Gastrocnemius medialis (tissue), 4 donors: ENCODE results near the gene VAV2. TPM values are rescaled to one million over a fixed set of nuclear protein-coding genes. Genes with fewer than 3 reads are reported as not detected.
A peak's percentile ranks its signal among the peaks of the same experiment; 100 is the strongest.

Experiments used
- ATAC-seq, 2 donors: fragments of 150-250 bp; one replicate each; pipeline ENCODE4 v1.9.1; 2016
- DNase-seq, 2 donors: peaks; one replicate each; pipeline ENCODE4 v3.0.0-alpha.2; 2019
- H3K27ac ChIP-seq, 4 donors: fragments of 200-600 bp; sonication (generic); 1 replicate in 1 of 4; 2 replicates in 3 of 4; pipeline ENCODE4 v1.5.1; 2016 to 2018; ENCODE audit warnings: mild to moderate bottlenecking in 2 of 4, moderate library complexity in 1 of 4
- H3K27me3 ChIP-seq, 3 donors: fragments of 200-600 bp; sonication (generic) in 2 of 3; 1 replicate in 1 of 3; 2 replicates in 2 of 3; pipeline versions ENCODE4 v1.5.1 to v1.6.0; 2016 to 2019; ENCODE audit warnings: mild to moderate bottlenecking in 1 of 3, moderate library complexity in 1 of 3
- H3K36me3 ChIP-seq, 2 donors: fragments of 200-600 bp; sonication (generic) in 1 of 2; one replicate each; pipeline ENCODE4 v1.5.1; 2017 to 2018
- H3K4me1 ChIP-seq, 2 donors: fragments of 200-600 bp; sonication (generic) in 1 of 2; one replicate each; pipeline ENCODE4 v1.5.1; 2016 to 2017; ENCODE audit warnings: mild to moderate bottlenecking in 2 of 2
- H3K4me3 ChIP-seq, 4 donors: fragments of 200-600 bp; sonication (generic) in 3 of 4; 1 replicate in 1 of 4; 2 replicates in 3 of 4; pipeline ENCODE4 v1.5.1; 2016 to 2019; ENCODE audit warnings: mild to moderate bottlenecking in 2 of 4
- H3K9me3 ChIP-seq, 3 donors: fragments of 200-600 bp; sonication (generic) in 2 of 3; 1 replicate in 1 of 3; 2 replicates in 2 of 3; pipeline ENCODE4 v1.5.1; 2016 to 2019
- CTCF ChIP-seq, 5 experiments: fragments of 450-650 bp in 3 of 5; fragments of 200-600 bp in 2 of 5; sonication (generic) in 2 of 5; IDR thresholded peaks in 4 of 5; conservative IDR thresholded peaks in 1 of 5; 1 replicate in 4 of 5; 2 replicates in 1 of 5; pipeline ENCODE4 v1.5.1; 2016 to 2019; ENCODE audit warnings: antibody characterized with exemption in 5 of 5, mild to moderate bottlenecking in 3 of 5, moderate library complexity in 3 of 5
- POLR2A ChIP-seq, 2 donors: fragments of 450-650 bp; IDR thresholded peaks; one replicate each; pipeline ENCODE4 v1.6.1; 2017; ENCODE audit warnings: antibody characterized with exemption in 2 of 2, mild to moderate bottlenecking in 2 of 2, moderate library complexity in 2 of 2
- in situ Hi-C, 4 donors: fragments of 200-750 bp; cut with MboI; loops; one replicate each; pipeline versions ENCODE4 v1.15.0 to v1.8.0; 2017; ENCODE audit warnings: low sequenced_read_pairs in 4 of 4
- intact Hi-C: fragments of 100-400 bp; cut with DNase I; formaldehyde crosslinking; loops from one replicate; pipeline ENCODE4 v1.15.1; 2023; ENCODE audit warnings: low total_unique reads
- total RNA-seq, 4 donors: library from RNA; depleted of rRNA; stranded (reverse); fragments of >200 nt; gene quantifications; one replicate each; pipeline versions ENCODE4 v1.1.0 to v1.2.3, GENCODE V29; 2016

The VAV2 gene
- total RNA-seq, 4 donors from 2014 or later, result 0.51 to 1.2 (median 0.97) TPM

DNA sequence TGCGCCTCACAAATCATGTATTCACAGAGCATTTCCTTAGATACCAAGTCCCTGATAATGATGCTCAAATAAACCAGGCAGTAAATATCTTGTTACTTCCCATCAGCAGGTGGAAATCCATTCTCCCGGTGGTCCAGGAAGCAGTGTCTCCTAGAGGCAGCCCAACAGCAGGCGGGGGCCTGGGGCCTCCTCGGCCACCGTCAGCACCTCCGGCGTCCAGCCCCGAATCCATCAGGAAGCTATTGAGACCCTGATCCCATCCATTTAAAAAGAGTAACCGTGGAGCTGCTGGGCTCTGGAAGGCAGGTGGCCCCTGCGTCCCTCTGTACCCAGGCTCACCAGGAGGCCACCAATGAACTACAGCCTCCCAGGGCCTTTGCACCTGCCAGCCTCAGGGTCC, 54.0 kb downstream of the VAV2 start:
- ATAC-seq, result no peak
- Histone ChIP-seq H3K27ac (no peak overlapping the region), H3K36me3 (no peaks in the 10 kb centered on the region), H3K9me3 (no peaks in the 10 kb centered on the region), H3K4me1 (peaks cover 3% of the 10 kb centered on the region in 2 donors), H3K27me3 (peaks cover 0 to 9% (median 7%) of the 10 kb centered on the region in 3 donors), H3K4me3 (no peak overlapping the region)
- no peak for DNase-seq
- intact Hi-C loops, result no loop called here
- in situ Hi-C loops, result no loop called here
- no peak for TF ChIP-seq CTCF (IDR thresholded peaks at IDR 0.05 in 4 of 5, conservative IDR thresholded peaks at IDR 0.05 in 1 of 5)
- TF ChIP-seq POLR2A (IDR thresholded peaks at IDR 0.05), result no peak

DNA sequence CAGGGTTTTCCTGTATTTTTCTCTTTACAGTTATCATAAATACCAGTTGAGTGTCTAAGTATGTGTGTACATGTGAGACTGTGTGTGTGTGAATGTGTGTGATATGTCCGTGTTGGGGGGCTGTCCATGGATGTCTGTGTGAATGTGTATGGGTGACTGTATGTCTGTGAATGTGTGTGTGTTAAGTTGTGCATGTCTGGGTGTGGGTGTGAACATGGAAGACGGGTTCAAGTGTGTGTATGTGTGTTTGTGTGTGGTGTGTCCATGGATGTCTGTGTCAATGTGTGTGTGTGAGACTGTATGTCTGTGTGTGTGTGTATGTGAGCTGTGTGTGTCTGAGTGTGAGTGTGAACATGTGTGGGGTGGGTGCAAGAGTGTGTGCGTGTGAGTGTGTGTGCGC, 55.0 kb downstream of the VAV2 start:
- TF ChIP-seq CTCF (IDR thresholded peaks at IDR 0.05 in 4 of 5, conservative IDR thresholded peaks at IDR 0.05 in 1 of 5) (no peak), POLR2A (IDR thresholded peaks at IDR 0.05) (no peak)
- intact Hi-C loops, result no loop called here

DNA sequence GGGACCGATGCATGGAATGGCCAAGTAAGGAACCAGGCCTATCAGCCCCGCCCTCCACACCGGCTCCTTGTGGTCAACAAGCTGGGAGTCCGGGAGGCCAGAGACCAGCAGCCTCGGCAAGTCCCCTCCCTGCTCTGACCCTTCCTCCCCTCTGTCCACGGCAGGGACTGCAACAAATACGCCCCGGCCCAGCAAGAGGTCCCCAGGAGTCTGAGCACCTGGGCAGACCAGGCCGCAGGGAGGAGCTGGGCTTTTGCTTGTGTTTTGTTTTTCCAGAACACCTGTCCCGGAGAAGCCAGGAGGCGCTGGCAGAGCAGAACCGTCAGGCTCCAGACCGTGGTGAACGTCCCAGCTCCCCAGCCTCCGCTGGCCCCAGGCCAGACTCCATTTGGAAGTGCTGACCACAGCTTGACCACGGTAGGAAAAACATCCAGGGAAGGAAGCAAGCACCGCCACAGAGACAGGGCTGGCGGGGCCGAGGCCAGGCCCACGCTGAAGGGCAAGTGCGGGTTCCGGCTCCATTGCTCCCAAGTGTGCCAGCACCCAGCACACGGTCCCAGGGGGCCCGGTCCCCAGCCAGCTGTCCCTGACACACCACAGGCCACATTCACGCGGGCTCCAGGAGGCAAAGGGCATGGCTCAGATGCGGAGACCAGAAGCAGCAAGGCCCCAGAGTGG, 56.7 kb downstream of the VAV2 start:
- peaks cover 10 to 11% (median 11%) of the 10 kb centered on the region in 3 donors for H3K27me3 ChIP-seq
- DNase-seq, result peak in 1 of 2 donors; percentile 40
- H3K27ac ChIP-seq, result peak overlapping the region in 2 of 4 donors; percentile 18 to 31
- peaks cover 3% of the 10 kb centered on the region in 2 donors for H3K4me1 ChIP-seq
- H3K36me3 ChIP-seq, result no peaks in the 10 kb centered on the region
- TF ChIP-seq POLR2A (IDR thresholded peaks at IDR 0.05) (no peak), CTCF (IDR thresholded peaks at IDR 0.05 in 4 of 5, conservative IDR thresholded peaks at IDR 0.05 in 1 of 5) (no peak)
- H3K9me3 ChIP-seq, result no peaks in the 10 kb centered on the region
- intact Hi-C loops (no loop called here), in situ Hi-C loops (no loop called here)
- ATAC-seq, result peak in 1 of 2 donors; percentile 41
- H3K4me3 ChIP-seq, result no peak overlapping the region

More for the DNA sequence above, 55.0 kb downstream of the VAV2 start:
- Histone ChIP-seq H3K4me1 (peaks cover 3% of the 10 kb centered on the region in 2 donors), H3K27ac (no peak overlapping the region), H3K27me3 (peaks cover under 1 to 11% (median 9%) of the 10 kb centered on the region in 3 donors), H3K9me3 (no peaks in the 10 kb centered on the region), H3K4me3 (no peak overlapping the region), H3K36me3 (no peaks in the 10 kb centered on the region)
- ATAC-seq (no peak), DNase-seq (no peak)
- in situ Hi-C loops, result no loop called here

DNA sequence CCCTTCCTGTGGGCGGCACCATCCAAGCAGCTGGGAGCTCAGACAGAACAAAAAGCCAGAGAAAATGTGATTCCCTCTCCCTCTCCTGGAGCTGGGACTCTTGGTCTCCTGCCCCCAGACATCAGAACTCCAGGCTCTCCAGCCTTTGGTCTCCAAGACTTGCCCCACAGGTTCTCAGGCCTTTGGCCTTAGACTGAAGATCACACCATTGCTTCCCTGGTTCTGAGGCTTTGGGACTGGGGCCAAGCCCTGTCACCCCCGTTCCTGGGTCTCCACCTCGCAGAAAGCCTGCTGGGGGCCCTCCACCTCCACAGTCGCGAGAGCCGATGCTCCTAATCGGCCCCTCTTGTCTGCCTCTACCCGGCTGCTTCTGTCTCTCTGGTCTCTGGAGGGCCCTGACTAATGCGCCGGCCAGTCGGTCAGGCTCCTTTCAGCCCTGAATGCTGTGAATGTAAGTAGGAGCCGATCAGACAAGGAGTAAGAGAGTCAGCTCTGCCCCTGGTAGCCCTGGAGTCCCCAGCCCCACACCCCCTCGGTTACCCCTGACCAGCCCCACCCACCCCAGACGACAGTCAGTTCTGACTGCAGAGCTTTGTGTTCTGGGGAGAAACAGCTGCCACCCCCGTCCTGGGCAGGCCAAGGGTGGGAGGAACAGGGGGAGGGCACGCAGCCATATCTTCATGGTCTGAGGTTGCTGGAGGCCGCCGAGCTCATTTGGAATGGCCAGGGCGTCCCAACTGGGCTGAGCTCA, 57.5 kb downstream of the VAV2 start:
- DNase-seq (no peak), ATAC-seq (peak in 1 of 2 donors; percentile 21)
- H3K27ac ChIP-seq, result peak overlapping the region in 2 of 4 donors; percentile 18 to 31
- H3K36me3 ChIP-seq, result no peaks in the 10 kb centered on the region
- H3K4me3 ChIP-seq, result no peak overlapping the region
- no peaks in the 10 kb centered on the region for H3K9me3 ChIP-seq
- H3K27me3 ChIP-seq, result peaks cover 10 to 11% (median 11%) of the 10 kb centered on the region in 3 donors
- in situ Hi-C loops (no loop called here), intact Hi-C loops (no loop called here)
- H3K4me1 ChIP-seq, result peaks cover 3% of the 10 kb centered on the region in 2 donors
- no peak for TF ChIP-seq POLR2A (IDR thresholded peaks at IDR 0.05)
- TF ChIP-seq CTCF (IDR thresholded peaks at IDR 0.05 in 4 of 5, conservative IDR thresholded peaks at IDR 0.05 in 1 of 5), result no peak
